Activated naive CD4-positive, alpha-beta T cell treated with anti-CD3 and anti-CD28 coated beads, Interleukin-2, amount 10 ng/mL, durations not matched to agents 7 days and 5 days (primary cell): ENCODE measurements around the gene TAL1.
A peak's percentile ranks its signal among the peaks of the same experiment; 100 is the strongest.

Experiments used
- CTCF ChIA-PET: fragments of 350-600 bp; sonication (Branson Sonifier 250); formaldehyde crosslinking; loops from one replicate; lab custom pipeline; 2021; ENCODE audit warnings: antibody characterized with exemption; lab: Charles Lee
- DNase-seq: peaks from one replicate; pipeline ENCODE4 v3.0.0-alpha.2; 2020
- H3K27ac Mint-ChIP-seq: one replicate; pipeline ENCODE4 v1.8.0; 2021; ENCODE audit warnings: mild to moderate bottlenecking, moderate library complexity, mixed read lengths
- H3K27me3 Mint-ChIP-seq: one replicate; pipeline ENCODE4 v1.8.0; 2021; ENCODE audit warnings: mild to moderate bottlenecking, mixed read lengths
- H3K36me3 Mint-ChIP-seq: one replicate; pipeline ENCODE4 v1.8.0; 2021; ENCODE audit warnings: mixed read lengths
- H3K4me1 Mint-ChIP-seq: one replicate; pipeline ENCODE4 v1.8.0; 2021; ENCODE audit warnings: mixed read lengths
- H3K4me3 Mint-ChIP-seq: one replicate; pipeline ENCODE4 v1.8.0; 2021; ENCODE audit warnings: mild to moderate bottlenecking, moderate library complexity, mixed read lengths
- H3K9me3 Mint-ChIP-seq: one replicate; pipeline ENCODE4 v1.8.0; 2021; ENCODE audit warnings: mixed read lengths

TAL1 gene

GRCh38 chr1:47238935-47239592 lies 7.0 kb upstream of the TAL1 start:
- no peaks in the 10 kb centered on the region for H3K9me3 Mint-ChIP-seq
- H3K27me3 Mint-ChIP-seq, result peaks cover 85% of the 10 kb centered on the region
- H3K4me3 Mint-ChIP-seq, result no peak overlapping the region
- DNase-seq, result no peak
- H3K36me3 Mint-ChIP-seq, result no peaks in the 10 kb centered on the region
- CTCF ChIA-PET, result interaction anchor here (1.0 to 1.2 kb wide), 2 partner anchors 46 to 198 kb away, joined by 4 to 5 read pairs; partner anchors contain the start of gene FOXD2
- peaks cover 27% of the 10 kb centered on the region for H3K4me1 Mint-ChIP-seq
- no peak overlapping the region for H3K27ac Mint-ChIP-seq

GRCh38 chr1:47235806-47236205 lies 3.8 kb upstream of the TAL1 start:
- no peak overlapping the region for H3K4me3 Mint-ChIP-seq
- peaks cover 39% of the 10 kb centered on the region for H3K4me1 Mint-ChIP-seq
- no peak overlapping the region for H3K27ac Mint-ChIP-seq
- H3K27me3 Mint-ChIP-seq, result peaks cover 89% of the 10 kb centered on the region
- H3K9me3 Mint-ChIP-seq, result no peaks in the 10 kb centered on the region
- H3K36me3 Mint-ChIP-seq, result peaks cover 4% of the 10 kb centered on the region
- CTCF ChIA-PET, result no interaction called here
- DNase-seq, result no peak

- H3K4me1 Mint-ChIP-seq, result peaks cover 41% of the 10 kb centered on the region
- no peak overlapping the region for H3K27ac Mint-ChIP-seq
- CTCF ChIA-PET, result no interaction called here
- H3K4me3 Mint-ChIP-seq, result no peak overlapping the region
- H3K36me3 Mint-ChIP-seq, result peaks cover 4% of the 10 kb centered on the region
- no peak for DNase-seq
- peaks cover 89% of the 10 kb centered on the region for H3K27me3 Mint-ChIP-seq
- H3K9me3 Mint-ChIP-seq, result no peaks in the 10 kb centered on the region
Observed at GRCh38 chr1:47235241-47235681, 3.2 kb upstream of the TAL1 start.

- CTCF ChIA-PET, result no interaction called here
- Mint-ChIP-seq H3K27me3 (peaks cover 96% of the 10 kb centered on the region), H3K4me1 (peaks cover 37% of the 10 kb centered on the region), H3K9me3 (no peaks in the 10 kb centered on the region), H3K36me3 (peaks cover 4% of the 10 kb centered on the region), H3K27ac (no peak overlapping the region), H3K4me3 (no peak overlapping the region)
- no peak for DNase-seq
Observed at GRCh38 chr1:47233186-47233585, 1.2 kb upstream of the TAL1 start.

GRCh38 chr1:47231301-47232186 lies 481 bp downstream of the TAL1 start:
- H3K27me3 Mint-ChIP-seq, result peaks cover 100% of the 10 kb centered on the region
- peak overlapping the region; percentile 46 for H3K27ac Mint-ChIP-seq
- H3K9me3 Mint-ChIP-seq, result no peaks in the 10 kb centered on the region
- peaks cover 4% of the 10 kb centered on the region for H3K36me3 Mint-ChIP-seq
- DNase-seq, result peak; percentile 29
- peaks cover 28% of the 10 kb centered on the region for H3K4me1 Mint-ChIP-seq
- CTCF ChIA-PET, result no interaction called here
- H3K4me3 Mint-ChIP-seq, result peak overlapping the region; percentile 40

GRCh38 chr1:47230692-47231300 lies 1.2 kb downstream of the TAL1 start:
- DNase-seq, result no peak
- CTCF ChIA-PET, result no interaction called here
- no peaks in the 10 kb centered on the region for H3K9me3 Mint-ChIP-seq
- H3K4me1 Mint-ChIP-seq, result peaks cover 31% of the 10 kb centered on the region
- H3K27me3 Mint-ChIP-seq, result peaks cover 100% of the 10 kb centered on the region
- H3K27ac Mint-ChIP-seq, result no peak overlapping the region
- peaks cover 6% of the 10 kb centered on the region for H3K36me3 Mint-ChIP-seq
- no peak overlapping the region for H3K4me3 Mint-ChIP-seq

- CTCF ChIA-PET, result no interaction called here
- Mint-ChIP-seq H3K27ac (peak overlapping the region; percentile 28), H3K36me3 (peaks cover 6% of the 10 kb centered on the region), H3K4me1 (peaks cover 29% of the 10 kb centered on the region), H3K4me3 (no peak overlapping the region), H3K27me3 (peaks cover 96% of the 10 kb centered on the region), H3K9me3 (no peaks in the 10 kb centered on the region)
- no peak for DNase-seq
Observed at GRCh38 chr1:47229886-47230691, 1.9 kb downstream of the TAL1 start.

GRCh38 chr1:47229031-47229885 lies 2.8 kb downstream of the TAL1 start:
- H3K4me3 Mint-ChIP-seq, result no peak overlapping the region
- DNase-seq, result no peak
- no peaks in the 10 kb centered on the region for H3K9me3 Mint-ChIP-seq

GRCh38 chr1:47228644-47229030 lies 3.4 kb downstream of the TAL1 start:
- Mint-ChIP-seq H3K27me3 (peaks cover 82% of the 10 kb centered on the region), H3K27ac (no peak overlapping the region), H3K4me3 (no peak overlapping the region), H3K9me3 (no peaks in the 10 kb centered on the region), H3K36me3 (peaks cover 6% of the 10 kb centered on the region), H3K4me1 (peaks cover 26% of the 10 kb centered on the region)
- DNase-seq, result no peak
- CTCF ChIA-PET, result interaction anchor here (0.8 kb wide), 1 partner anchor 49 kb away, joined by 3 read pairs; no protein-coding TSS in a partner anchor

More at GRCh38 chr1:47229031-47229885, 2.8 kb downstream of the TAL1 start:
- Mint-ChIP-seq H3K27me3 (peaks cover 88% of the 10 kb centered on the region), H3K4me1 (peaks cover 28% of the 10 kb centered on the region), H3K27ac (no peak overlapping the region), H3K36me3 (peaks cover 6% of the 10 kb centered on the region)
- CTCF ChIA-PET, result interaction anchor here (0.8 kb wide), 1 partner anchor 50 kb away, joined by 3 read pairs; no protein-coding TSS in a partner anchor

- no peak for DNase-seq
- Mint-ChIP-seq H3K9me3 (no peaks in the 10 kb centered on the region), H3K4me3 (no peak overlapping the region), H3K27ac (no peak overlapping the region), H3K36me3 (peaks cover 6% of the 10 kb centered on the region), H3K27me3 (peaks cover 71% of the 10 kb centered on the region), H3K4me1 (peaks cover 25% of the 10 kb centered on the region)
- CTCF ChIA-PET, result interaction anchor here (1.0 to 1.6 kb wide), 2 partner anchors 34 to 35 kb away, joined by 3 to 6 read pairs; no protein-coding TSS in a partner anchor
Observed at GRCh38 chr1:47227341-47228232, 4.4 kb downstream of the TAL1 start.

GRCh38 chr1:47226839-47227215 lies 5.2 kb downstream of the TAL1 start:
- DNase-seq, result no peak
- peaks cover 21% of the 10 kb centered on the region for H3K4me1 Mint-ChIP-seq
- peaks cover 64% of the 10 kb centered on the region for H3K27me3 Mint-ChIP-seq
- peaks cover 6% of the 10 kb centered on the region for H3K36me3 Mint-ChIP-seq
- no peak overlapping the region for H3K27ac Mint-ChIP-seq
- CTCF ChIA-PET, result interaction anchor here (1.0 to 1.6 kb wide), 2 partner anchors 33 to 36 kb away, joined by 3 to 6 read pairs; no protein-coding TSS in a partner anchor
- no peak overlapping the region for H3K4me3 Mint-ChIP-seq
- no peaks in the 10 kb centered on the region for H3K9me3 Mint-ChIP-seq
